Liver (tissue), 9 donors: Measurements from ENCODE around the gene MYO9B. TPM values are rescaled to one million over a fixed set of nuclear protein-coding genes. Genes with fewer than 3 reads are reported as not detected.

Experiments used
- DNase-seq: peaks from one replicate; pipeline ENCODE4 v3.0.0-alpha.2; 2017; ENCODE audit warnings: low spot score
- H3K27ac ChIP-seq, 2 donors: one replicate each; pipeline ENCODE4 v1.7.0; 2013; ENCODE audit warnings: inconsistent platforms in 2 of 2, low read length in 2 of 2, control low read depth in 1 of 2, low read depth in 1 of 2, mild to moderate bottlenecking in 1 of 2
- H3K27me3 ChIP-seq, 4 donors: one replicate each; pipeline versions ENCODE4 v1.6.1 to v1.7.0; 2013; ENCODE audit warnings: low read length in 3 of 4, inconsistent platforms in 1 of 4, mild to moderate bottlenecking in 1 of 4, moderate library complexity in 1 of 4; ENCODE audit not compliant: control insufficient read depth in 4 of 4, insufficient read depth in 4 of 4
- H3K36me3 ChIP-seq, 4 donors: one replicate each; pipeline versions ENCODE4 v1.6.1 to v1.7.0; 2013; ENCODE audit warnings: low read length in 3 of 4, mild to moderate bottlenecking in 3 of 4, low read depth in 1 of 4, moderate library complexity in 1 of 4; ENCODE audit not compliant: control insufficient read depth in 4 of 4, insufficient read depth in 3 of 4
- H3K4me1 ChIP-seq, 4 donors: one replicate each; pipeline versions ENCODE4 v1.6.1 to v1.7.0; 2013; ENCODE audit warnings: low read length in 3 of 4, mild to moderate bottlenecking in 3 of 4, moderate library complexity in 1 of 4; ENCODE audit not compliant: control insufficient read depth in 4 of 4, insufficient read depth in 4 of 4
- H3K4me3 ChIP-seq, 3 donors: one replicate each; pipeline versions ENCODE4 v1.6.1 to v1.7.0; 2013; ENCODE audit warnings: low read length in 3 of 3, control low read depth in 1 of 3, low read depth in 1 of 3, mild to moderate bottlenecking in 1 of 3
- H3K9ac ChIP-seq, 2 donors: one replicate each; pipeline ENCODE4 v1.7.0; 2013; ENCODE audit warnings: low read length in 2 of 2, mild to moderate bottlenecking in 2 of 2, moderate library complexity in 2 of 2, control low read depth in 1 of 2, low read depth in 1 of 2
- H3K9me3 ChIP-seq, 4 donors: one replicate each; pipeline versions ENCODE4 v1.6.1 to v1.7.0; 2013; ENCODE audit warnings: low read length in 3 of 4; ENCODE audit not compliant: control insufficient read depth in 4 of 4
- ATF3 ChIP-seq: IDR thresholded peaks from 2 replicates; pipeline ENCODE4 v1.6.1; 2016; ENCODE audit warnings: antibody characterized with exemption
- EGR1 ChIP-seq, 2 donors: IDR thresholded peaks; 2 replicates each; pipeline ENCODE4 v1.6.1; 2016 to 2018; ENCODE audit warnings: antibody characterized with exemption in 2 of 2, low read depth in 2 of 2
- FOXA2 ChIP-seq: IDR thresholded peaks from 2 replicates; pipeline ENCODE4 v1.6.1; 2016; ENCODE audit warnings: antibody characterized with exemption
- GABPA ChIP-seq, 2 donors: IDR thresholded peaks in 1 of 2; conservative IDR thresholded peaks in 1 of 2; 2 replicates each; pipeline ENCODE4 v1.6.1; 2016; ENCODE audit warnings: antibody characterized with exemption in 2 of 2, mild to moderate bottlenecking in 1 of 2, moderate library complexity in 1 of 2
- HNF4A ChIP-seq, 2 donors: conservative IDR thresholded peaks; 2 replicates each; pipeline ENCODE4 v1.6.1; 2016; ENCODE audit warnings: antibody characterized with exemption in 2 of 2, mild to moderate bottlenecking in 2 of 2
- HNF4G ChIP-seq: IDR thresholded peaks from 2 replicates; pipeline ENCODE4 v1.6.1; 2016; ENCODE audit warnings: antibody characterized with exemption
- JUND ChIP-seq, 2 donors: IDR thresholded peaks; 2 replicates each; pipeline ENCODE4 v1.6.1; 2016; ENCODE audit warnings: antibody characterized with exemption in 2 of 2
- NR2F2 ChIP-seq: IDR thresholded peaks from 2 replicates; pipeline ENCODE4 v1.6.1; 2016; ENCODE audit warnings: antibody characterized with exemption
- RAD21 ChIP-seq, 2 donors: IDR thresholded peaks; 2 replicates each; pipeline ENCODE4 v1.6.1; 2016; ENCODE audit warnings: antibody characterized with exemption in 2 of 2, mild to moderate bottlenecking in 2 of 2
- RXRA ChIP-seq, 2 donors: IDR thresholded peaks; 2 replicates each; pipeline ENCODE4 v1.6.1; 2017 to 2018; ENCODE audit warnings: antibody characterized with exemption in 2 of 2, mild to moderate bottlenecking in 1 of 2
- SP1 ChIP-seq: IDR thresholded peaks from 2 replicates; pipeline ENCODE4 v1.6.1; 2018; ENCODE audit warnings: antibody characterized with exemption, mild to moderate bottlenecking
- TAF1 ChIP-seq: conservative IDR thresholded peaks from 2 replicates; pipeline ENCODE4 v1.6.1; 2016; ENCODE audit warnings: antibody characterized with exemption, mild to moderate bottlenecking
- YY1 ChIP-seq: IDR thresholded peaks from 2 replicates; pipeline ENCODE4 v1.6.1; 2016; ENCODE audit warnings: antibody characterized with exemption, mild to moderate bottlenecking
- WGBS: extraction: QIAGEN DNeasy Blood & Tissue Kit; methylation state at CpG from one replicate; pipeline ENCODE4 v1.1.7; 2013; 5-methylcytosine and 5-hydroxymethylcytosine counted together
- polyA plus RNA-seq, 2 donors: library from polyadenylated mRNA; stranded (reverse) in 1 of 2; unstranded in 1 of 2; fragments of 200-250 nt in 1 of 2; fragments of >200 nt in 1 of 2; fragmentation: Nextera tagmentation in 1 of 2; extraction: Ambion mirVana in 1 of 2; gene quantifications; one replicate each; pipeline versions ENCODE4 v1.2.1 to v1.2.3, GENCODE V29; 2013 to 2015
- total RNA-seq, 2 donors: library from RNA; depleted of rRNA; stranded (reverse); fragments of >200 nt; gene quantifications; one replicate each; pipeline ENCODE4 v1.2.3, GENCODE V29; 2014
- TF ChIP-seq, protein P1 (sequence below): IDR thresholded peaks from 2 replicates; pipeline ENCODE4 v1.6.1; 2016; ENCODE audit warnings: antibody characterized with exemption, mild to moderate bottlenecking
- TF ChIP-seq, protein P2 (sequence below): fragments of 150-350 bp; IDR thresholded peaks from 2 replicates; pipeline ENCODE4 v1.5.1; 2017; ENCODE audit warnings: improper control_type of control experiment, low read depth, low read length; ENCODE audit not compliant: missing input control
- TF ChIP-seq, protein P3 (sequence below): IDR thresholded peaks from 2 replicates; pipeline ENCODE4 v1.6.1; 2016; ENCODE audit warnings: antibody characterized with exemption
- TF ChIP-seq, protein P4 (sequence below): IDR thresholded peaks from 2 replicates; pipeline ENCODE4 v1.6.1; 2016; ENCODE audit warnings: antibody characterized with exemption
- donor health status: healthy.
- donor health status: healthy.
- donor health status: healthy.
- donor health status: healthy.
- donor health status: healthy.

Gene MYO9B, protein sequence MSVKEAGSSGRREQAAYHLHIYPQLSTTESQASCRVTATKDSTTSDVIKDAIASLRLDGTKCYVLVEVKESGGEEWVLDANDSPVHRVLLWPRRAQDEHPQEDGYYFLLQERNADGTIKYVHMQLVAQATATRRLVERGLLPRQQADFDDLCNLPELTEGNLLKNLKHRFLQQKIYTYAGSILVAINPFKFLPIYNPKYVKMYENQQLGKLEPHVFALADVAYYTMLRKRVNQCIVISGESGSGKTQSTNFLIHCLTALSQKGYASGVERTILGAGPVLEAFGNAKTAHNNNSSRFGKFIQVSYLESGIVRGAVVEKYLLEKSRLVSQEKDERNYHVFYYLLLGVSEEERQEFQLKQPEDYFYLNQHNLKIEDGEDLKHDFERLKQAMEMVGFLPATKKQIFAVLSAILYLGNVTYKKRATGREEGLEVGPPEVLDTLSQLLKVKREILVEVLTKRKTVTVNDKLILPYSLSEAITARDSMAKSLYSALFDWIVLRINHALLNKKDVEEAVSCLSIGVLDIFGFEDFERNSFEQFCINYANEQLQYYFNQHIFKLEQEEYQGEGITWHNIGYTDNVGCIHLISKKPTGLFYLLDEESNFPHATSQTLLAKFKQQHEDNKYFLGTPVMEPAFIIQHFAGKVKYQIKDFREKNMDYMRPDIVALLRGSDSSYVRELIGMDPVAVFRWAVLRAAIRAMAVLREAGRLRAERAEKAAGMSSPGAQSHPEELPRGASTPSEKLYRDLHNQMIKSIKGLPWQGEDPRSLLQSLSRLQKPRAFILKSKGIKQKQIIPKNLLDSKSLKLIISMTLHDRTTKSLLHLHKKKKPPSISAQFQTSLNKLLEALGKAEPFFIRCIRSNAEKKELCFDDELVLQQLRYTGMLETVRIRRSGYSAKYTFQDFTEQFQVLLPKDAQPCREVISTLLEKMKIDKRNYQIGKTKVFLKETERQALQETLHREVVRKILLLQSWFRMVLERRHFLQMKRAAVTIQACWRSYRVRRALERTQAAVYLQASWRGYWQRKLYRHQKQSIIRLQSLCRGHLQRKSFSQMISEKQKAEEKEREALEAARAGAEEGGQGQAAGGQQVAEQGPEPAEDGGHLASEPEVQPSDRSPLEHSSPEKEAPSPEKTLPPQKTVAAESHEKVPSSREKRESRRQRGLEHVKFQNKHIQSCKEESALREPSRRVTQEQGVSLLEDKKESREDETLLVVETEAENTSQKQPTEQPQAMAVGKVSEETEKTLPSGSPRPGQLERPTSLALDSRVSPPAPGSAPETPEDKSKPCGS (N-terminal part only)
- 10 to 100 TPM; 21.5 to 32.5 TPM for total RNA-seq
- 10 to 100 TPM in 1 of 2 donors, 1 to 10 TPM in 1; 9.1 to 20.5 TPM for polyA plus RNA-seq

- TF ChIP-seq FOXA2 (no peak), RXRA (IDR thresholded peaks at IDR 0.05) (peak; percentile 48 to 54), EGR1 (IDR thresholded peaks at IDR 0.05; ENCODE audit: low read depth in 2 of 2) (peak; percentile 82), NR2F2 (no peak), YY1 (peak; percentile 98), HNF4A (conservative IDR thresholded peaks at IDR 0.05) (peak; percentile 31 to 41), SP1 (peak; percentile 91), GABPA (IDR thresholded peaks at IDR 0.05 in 1 of 2, conservative IDR thresholded peaks at IDR 0.05 in 1 of 2) (peak in 1 of 2 donors; percentile 75), TAF1 (no peak), JUND (IDR thresholded peaks at IDR 0.05) (peak in 1 of 2 donors; percentile 61), RAD21 (IDR thresholded peaks at IDR 0.05) (peak; percentile 40 to 45), ATF3 (no peak), HNF4G (no peak)
- TF ChIP-seq, protein P1, sequence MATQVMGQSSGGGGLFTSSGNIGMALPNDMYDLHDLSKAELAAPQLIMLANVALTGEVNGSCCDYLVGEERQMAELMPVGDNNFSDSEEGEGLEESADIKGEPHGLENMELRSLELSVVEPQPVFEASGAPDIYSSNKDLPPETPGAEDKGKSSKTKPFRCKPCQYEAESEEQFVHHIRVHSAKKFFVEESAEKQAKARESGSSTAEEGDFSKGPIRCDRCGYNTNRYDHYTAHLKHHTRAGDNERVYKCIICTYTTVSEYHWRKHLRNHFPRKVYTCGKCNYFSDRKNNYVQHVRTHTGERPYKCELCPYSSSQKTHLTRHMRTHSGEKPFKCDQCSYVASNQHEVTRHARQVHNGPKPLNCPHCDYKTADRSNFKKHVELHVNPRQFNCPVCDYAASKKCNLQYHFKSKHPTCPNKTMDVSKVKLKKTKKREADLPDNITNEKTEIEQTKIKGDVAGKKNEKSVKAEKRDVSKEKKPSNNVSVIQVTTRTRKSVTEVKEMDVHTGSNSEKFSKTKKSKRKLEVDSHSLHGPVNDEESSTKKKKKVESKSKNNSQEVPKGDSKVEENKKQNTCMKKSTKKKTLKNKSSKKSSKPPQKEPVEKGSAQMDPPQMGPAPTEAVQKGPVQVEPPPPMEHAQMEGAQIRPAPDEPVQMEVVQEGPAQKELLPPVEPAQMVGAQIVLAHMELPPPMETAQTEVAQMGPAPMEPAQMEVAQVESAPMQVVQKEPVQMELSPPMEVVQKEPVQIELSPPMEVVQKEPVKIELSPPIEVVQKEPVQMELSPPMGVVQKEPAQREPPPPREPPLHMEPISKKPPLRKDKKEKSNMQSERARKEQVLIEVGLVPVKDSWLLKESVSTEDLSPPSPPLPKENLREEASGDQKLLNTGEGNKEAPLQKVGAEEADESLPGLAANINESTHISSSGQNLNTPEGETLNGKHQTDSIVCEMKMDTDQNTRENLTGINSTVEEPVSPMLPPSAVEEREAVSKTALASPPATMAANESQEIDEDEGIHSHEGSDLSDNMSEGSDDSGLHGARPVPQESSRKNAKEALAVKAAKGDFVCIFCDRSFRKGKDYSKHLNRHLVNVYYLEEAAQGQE = peak; percentile 43
- TF ChIP-seq, protein P2, sequence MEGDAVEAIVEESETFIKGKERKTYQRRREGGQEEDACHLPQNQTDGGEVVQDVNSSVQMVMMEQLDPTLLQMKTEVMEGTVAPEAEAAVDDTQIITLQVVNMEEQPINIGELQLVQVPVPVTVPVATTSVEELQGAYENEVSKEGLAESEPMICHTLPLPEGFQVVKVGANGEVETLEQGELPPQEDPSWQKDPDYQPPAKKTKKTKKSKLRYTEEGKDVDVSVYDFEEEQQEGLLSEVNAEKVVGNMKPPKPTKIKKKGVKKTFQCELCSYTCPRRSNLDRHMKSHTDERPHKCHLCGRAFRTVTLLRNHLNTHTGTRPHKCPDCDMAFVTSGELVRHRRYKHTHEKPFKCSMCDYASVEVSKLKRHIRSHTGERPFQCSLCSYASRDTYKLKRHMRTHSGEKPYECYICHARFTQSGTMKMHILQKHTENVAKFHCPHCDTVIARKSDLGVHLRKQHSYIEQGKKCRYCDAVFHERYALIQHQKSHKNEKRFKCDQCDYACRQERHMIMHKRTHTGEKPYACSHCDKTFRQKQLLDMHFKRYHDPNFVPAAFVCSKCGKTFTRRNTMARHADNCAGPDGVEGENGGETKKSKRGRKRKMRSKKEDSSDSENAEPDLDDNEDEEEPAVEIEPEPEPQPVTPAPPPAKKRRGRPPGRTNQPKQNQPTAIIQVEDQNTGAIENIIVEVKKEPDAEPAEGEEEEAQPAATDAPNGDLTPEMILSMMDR = no peak
- TF ChIP-seq, protein P3, sequence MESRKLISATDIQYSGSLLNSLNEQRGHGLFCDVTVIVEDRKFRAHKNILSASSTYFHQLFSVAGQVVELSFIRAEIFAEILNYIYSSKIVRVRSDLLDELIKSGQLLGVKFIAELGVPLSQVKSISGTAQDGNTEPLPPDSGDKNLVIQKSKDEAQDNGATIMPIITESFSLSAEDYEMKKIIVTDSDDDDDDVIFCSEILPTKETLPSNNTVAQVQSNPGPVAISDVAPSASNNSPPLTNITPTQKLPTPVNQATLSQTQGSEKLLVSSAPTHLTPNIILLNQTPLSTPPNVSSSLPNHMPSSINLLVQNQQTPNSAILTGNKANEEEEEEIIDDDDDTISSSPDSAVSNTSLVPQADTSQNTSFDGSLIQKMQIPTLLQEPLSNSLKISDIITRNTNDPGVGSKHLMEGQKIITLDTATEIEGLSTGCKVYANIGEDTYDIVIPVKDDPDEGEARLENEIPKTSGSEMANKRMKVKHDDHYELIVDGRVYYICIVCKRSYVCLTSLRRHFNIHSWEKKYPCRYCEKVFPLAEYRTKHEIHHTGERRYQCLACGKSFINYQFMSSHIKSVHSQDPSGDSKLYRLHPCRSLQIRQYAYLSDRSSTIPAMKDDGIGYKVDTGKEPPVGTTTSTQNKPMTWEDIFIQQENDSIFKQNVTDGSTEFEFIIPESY = no peak
- TF ChIP-seq, protein P4, sequence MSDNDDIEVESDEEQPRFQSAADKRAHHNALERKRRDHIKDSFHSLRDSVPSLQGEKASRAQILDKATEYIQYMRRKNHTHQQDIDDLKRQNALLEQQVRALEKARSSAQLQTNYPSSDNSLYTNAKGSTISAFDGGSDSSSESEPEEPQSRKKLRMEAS = peak; percentile 94
- peak; percentile 99 for DNase-seq
- H3K9me3 ChIP-seq = no peaks in the 10 kb centered on the region
- H3K4me1 ChIP-seq = peaks cover 3 to 47% (median 33%) of the 10 kb centered on the region in 4 donors
- WGBS = under 1% methylated on average over 103 of the region's 103 CpGs
- peak within 1 kb of the TSS; percentile 70 to 83 for H3K9ac ChIP-seq
- H3K4me3 ChIP-seq = peak within 1 kb of the TSS; percentile 78 to 91 (median 89)
- peaks cover 0 to 2% (median 0%) of the 10 kb centered on the region in 4 donors for H3K36me3 ChIP-seq
- H3K27me3 ChIP-seq = no peaks in the 10 kb centered on the region
- peak within 1 kb of the TSS; percentile 77 to 80 for H3K27ac ChIP-seq
Observed at GRCh38 chr19:17075035-17075863, at the start of gene MYO9B, which contains the start of gene HAUS8. MYO9B (plus strand) TSS chr19:17075777; CDS start chr19:17101718, 25,941 bp downstream. HAUS8 (minus strand) TSS chr19:17075452; CDS start chr19:17075422, 30 bp downstream.
